HEK293 (cell line): ENCODE data around the gene NGB.

Experiments used
- BCL11A ChIP-seq: fragments of 450-650 bp; formaldehyde crosslinking; IDR thresholded peaks from 2 replicates; pipeline ENCODE4 v1.5.1; 2016; ENCODE audit warnings: low read depth, missing biosample characterization, missing genetic modification characterization
- ELK4 ChIP-seq: IDR thresholded peaks from 2 replicates; pipeline ENCODE4 v1.6.1; 2011; ENCODE audit warnings: mild to moderate bottlenecking, low read depth, low read length, borderline replicate concordance
- KLF10 ChIP-seq: fragments of 450-650 bp; IDR thresholded peaks from 2 replicates; pipeline ENCODE4 v1.5.1; 2018; ENCODE audit warnings: missing biosample characterization, mild to moderate bottlenecking, missing genetic modification characterization
- PRDM10 ChIP-seq: fragments of 450-650 bp; formaldehyde crosslinking; IDR thresholded peaks from 2 replicates; pipeline ENCODE4 v1.5.1; 2016; ENCODE audit warnings: missing biosample characterization, missing genetic modification characterization
- YY2 ChIP-seq: fragments of 450-650 bp; formaldehyde crosslinking; IDR thresholded peaks from 2 replicates; pipeline ENCODE4 v1.5.1; 2016; ENCODE audit warnings: missing biosample characterization, missing genetic modification characterization
- ZBTB20 ChIP-seq: fragments of 450-650 bp; formaldehyde crosslinking; IDR thresholded peaks from 2 replicates; pipeline ENCODE4 v1.5.1; 2016; ENCODE audit warnings: missing biosample characterization, missing genetic modification characterization
- ZFP37 ChIP-seq: fragments of 450-650 bp; formaldehyde crosslinking; IDR thresholded peaks from 2 replicates; pipeline ENCODE4 v1.5.1; 2016; ENCODE audit warnings: missing biosample characterization, missing genetic modification characterization
- ZNF138 ChIP-seq: fragments of 450-650 bp; formaldehyde crosslinking; IDR thresholded peaks from 2 replicates; pipeline ENCODE4 v1.5.1; 2016; ENCODE audit warnings: missing biosample characterization, missing genetic modification characterization, borderline replicate concordance
- ZNF26 ChIP-seq: fragments of 450-650 bp; formaldehyde crosslinking; IDR thresholded peaks from 2 replicates; pipeline ENCODE4 v1.5.1; 2016; ENCODE audit warnings: missing biosample characterization, missing genetic modification characterization
- ZNF423 ChIP-seq: fragments of 450-650 bp; formaldehyde crosslinking; IDR thresholded peaks from 2 replicates; pipeline ENCODE4 v1.5.1; 2016; ENCODE audit warnings: missing biosample characterization, missing genetic modification characterization
- ZNF473 ChIP-seq: fragments of 450-650 bp; formaldehyde crosslinking; IDR thresholded peaks from 2 replicates; pipeline ENCODE4 v1.5.1; 2017; ENCODE audit warnings: missing biosample characterization, missing genetic modification characterization
- ZNF518A ChIP-seq: fragments of 450-650 bp; formaldehyde crosslinking; conservative IDR thresholded peaks from 2 replicates; pipeline ENCODE4 v1.5.1; 2016; ENCODE audit warnings: low read depth, missing biosample characterization, missing genetic modification characterization
- ZNF621 ChIP-seq: fragments of 450-650 bp; formaldehyde crosslinking; IDR thresholded peaks from 2 replicates; pipeline ENCODE4 v1.5.1; 2017; ENCODE audit warnings: missing biosample characterization, missing genetic modification characterization
- ZNF660 ChIP-seq: fragments of 450-650 bp; IDR thresholded peaks from 2 replicates; pipeline ENCODE4 v1.5.1; 2018; ENCODE audit warnings: missing biosample characterization, mild to moderate bottlenecking, missing genetic modification characterization
- ZNF692 ChIP-seq: fragments of 450-650 bp; formaldehyde crosslinking; IDR thresholded peaks from 2 replicates; pipeline ENCODE4 v1.5.1; 2016; ENCODE audit warnings: missing biosample characterization, missing genetic modification characterization

Gene NGB

GRCh38 chr14:77303417-77304156 is 32.6 kb upstream of the NGB start (continued):
- TF ChIP-seq ZNF26 (tag by site-specific recombination): no peak
- TF ChIP-seq PRDM10 (tag by site-specific recombination): peak; percentile 89
- TF ChIP-seq ZNF621: no peak
- peak; percentile 77; the same call in 1 of the 2 replicates for TF ChIP-seq BCL11A (tag by site-specific recombination)
- TF ChIP-seq ZNF138 (tag by site-specific recombination): no peak
- TF ChIP-seq ZNF692 (tag by site-specific recombination): peak; percentile 76
- TF ChIP-seq ZBTB20 (tag by site-specific recombination): no peak
- peak; percentile 80 for TF ChIP-seq ZNF660 (tag by site-specific recombination)
- no peak for TF ChIP-seq ZNF473 (tag by site-specific recombination)
- no peak for TF ChIP-seq ZFP37 (tag by site-specific recombination)
- peak; percentile 41; the same call in 1 of the 2 replicates for TF ChIP-seq KLF10 (tag by site-specific recombination)
- TF ChIP-seq ELK4: no peak
- TF ChIP-seq ZNF423 (tag by site-specific recombination): no peak
- 0 out of 2 replicates have a peak, but pooled peaks have one; percentile 18 for TF ChIP-seq ZNF518A (tag by site-specific recombination)
- TF ChIP-seq YY2: no peak
